ENCODE results near the gene ZBTB7C. TPM values are rescaled to one million over a fixed set of nuclear protein-coding genes. Genes with fewer than 3 reads are reported as not detected.

ZBTB7C gene
- total and polyA plus RNA-seq, 2 of the 4 experiments (the other 2 are of a cell fraction): not detected

DNA sequence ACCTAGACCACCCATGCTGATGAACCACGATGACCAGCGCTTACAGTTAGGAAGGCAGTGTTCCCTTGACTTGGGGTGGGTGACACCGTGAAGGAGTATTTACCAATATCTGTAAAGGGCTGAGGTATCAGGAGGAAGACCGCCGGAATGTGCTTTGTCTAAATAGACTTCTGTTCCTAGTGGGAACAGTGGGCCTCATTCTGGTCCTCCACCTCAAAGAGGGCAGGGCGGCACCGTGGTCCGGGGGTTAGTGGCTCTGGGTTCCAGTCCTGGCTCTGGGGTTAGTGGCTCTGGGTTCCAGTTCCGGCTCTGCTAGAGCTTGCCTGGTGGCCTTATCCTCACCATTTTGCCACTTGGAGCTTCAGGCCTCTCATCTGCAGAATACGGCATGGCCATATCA, 387.2 kb downstream of the ZBTB7C start:
- in situ Hi-C loops (cut with MboI; ENCODE audit: low sequenced_read_pairs): loop anchor here (5.0 kb wide), 1 partner anchor 250 kb away; no protein-coding TSS in a partner anchor
- no peak overlapping the region for H4K8ac ChIP-seq (ENCODE audit: low read depth in 2 of 2, low read length in 2 of 2)
- no peak overlapping the region for H2AK9ac ChIP-seq (replicated peaks; ENCODE audit: low read depth, low read length, poor library complexity)
- no peak overlapping the region for H2AK5ac ChIP-seq (ENCODE audit: low read depth, low read length)
- H3K4me2 ChIP-seq (ENCODE audit: low read depth, low read length): no peak overlapping the region
- H3K23ac ChIP-seq (ENCODE audit: low read depth, low read length): no peak overlapping the region
- no peak overlapping the region for H2AFZ ChIP-seq (replicated peaks; ENCODE audit: low read length, poor library complexity)
- no peak for DNase-seq
- no peak for ATAC-seq (ENCODE audit: low read depth)
- no peak overlapping the region for H3K4me3 ChIP-seq (ENCODE audit: insufficient read depth, low read depth, low read length)
- H3K14ac ChIP-seq (replicated peaks; ENCODE audit: low read depth, low read length): no peak overlapping the region
- no peak overlapping the region for H4K91ac ChIP-seq (ENCODE audit: insufficient read depth, low read depth, low read length)
- whole genome bisulfite sequencing, 2 experiments (ENCODE audit: extremely low coverage in 2 of 2, insufficient read length in 1 of 2): 68% methylated on average over 5 of the region's 10 CpGs; no CpG with 5 or more reads in 1 of the 2 experiments
- CTCF ChIA-PET: no interaction called here
- no peak overlapping the region for H3K9ac ChIP-seq (ENCODE audit: low read depth, low read length)
- H3K9me3 ChIP-seq (ENCODE audit: control insufficient read depth, insufficient read depth, low read length): no peaks in the 10 kb centered on the region
- H2BK5ac ChIP-seq (ENCODE audit: low read depth, low read length, poor library complexity, severe bottlenecking): no peak overlapping the region
- no peaks in the 10 kb centered on the region for H3K9me1 ChIP-seq (ENCODE audit: insufficient read depth, low read length)
- peaks cover 21% of the 10 kb centered on the region for H3K27me3 ChIP-seq (ENCODE audit: control insufficient read depth, insufficient read depth, low read length)
- TF ChIP-seq RCOR1 (IDR thresholded peaks at IDR 0.05; ENCODE audit: insufficient replicate concordance, low read length): no peak
- TF ChIP-seq, protein P1, sequence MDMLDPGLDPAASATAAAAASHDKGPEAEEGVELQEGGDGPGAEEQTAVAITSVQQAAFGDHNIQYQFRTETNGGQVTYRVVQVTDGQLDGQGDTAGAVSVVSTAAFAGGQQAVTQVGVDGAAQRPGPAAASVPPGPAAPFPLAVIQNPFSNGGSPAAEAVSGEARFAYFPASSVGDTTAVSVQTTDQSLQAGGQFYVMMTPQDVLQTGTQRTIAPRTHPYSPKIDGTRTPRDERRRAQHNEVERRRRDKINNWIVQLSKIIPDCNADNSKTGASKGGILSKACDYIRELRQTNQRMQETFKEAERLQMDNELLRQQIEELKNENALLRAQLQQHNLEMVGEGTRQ (IDR thresholded peaks at IDR 0.05; ENCODE audit: low read depth, low read length): no peak
- no peak for TF ChIP-seq MXI1 (IDR thresholded peaks at IDR 0.05; ENCODE audit: borderline replicate concordance, low read depth, low read length)
- TF ChIP-seq BHLHE40 (IDR thresholded peaks at IDR 0.05; ENCODE audit: low read depth, low read length): no peak
- TF ChIP-seq RFX5 (IDR thresholded peaks at IDR 0.05; ENCODE audit: low read depth, low read length): no peak
- no peak for TF ChIP-seq ELK1 (IDR thresholded peaks at IDR 0.05; ENCODE audit: borderline replicate concordance, low read depth, low read length)
- TF ChIP-seq CHD1 (IDR thresholded peaks at IDR 0.05; ENCODE audit: low read depth, low read length): no peak
- no peak for TF ChIP-seq MAZ (IDR thresholded peaks at IDR 0.05; ENCODE audit: borderline replicate concordance, low read depth, low read length)
- TF ChIP-seq SMC3 (IDR thresholded peaks at IDR 0.05; ENCODE audit: low read depth, low read length): no peak
- TF ChIP-seq FOS (IDR thresholded peaks at IDR 0.05; ENCODE audit: low read depth, low read length): no peak
- no peak for TF ChIP-seq CEBPB (IDR thresholded peaks at IDR 0.05; ENCODE audit: low read depth, low read length)
- no peak for TF ChIP-seq MAFK (IDR thresholded peaks at IDR 0.05; ENCODE audit: low read depth, low read length)
- TF ChIP-seq POLR2A (IDR thresholded peaks at IDR 0.05; ENCODE audit: low read depth, low read length): no peak
- H2BK120ac ChIP-seq (ENCODE audit: low read depth, low read length): no peak overlapping the region
- dilution Hi-C loops (cut with HindIII; ENCODE audit: low sequenced_read_pairs, unreplicated experiment): no loop called here
- H4K5ac ChIP-seq (ENCODE audit: low read depth, low read length): no peak overlapping the region
- no peak overlapping the region for H3K27ac ChIP-seq (ENCODE audit: insufficient read depth, low read length)
- H3K18ac ChIP-seq (ENCODE audit: low read depth, low read length): no peak overlapping the region
- POLR2A ChIA-PET (ENCODE audit: unreplicated experiment): no interaction called here
- no peak overlapping the region for H2BK15ac ChIP-seq (ENCODE audit: low read depth, low read length)
- no peaks in the 10 kb centered on the region for H3K4me1 ChIP-seq (ENCODE audit: control insufficient read depth, insufficient read depth, low read length)
- intact Hi-C loops (cut with micrococcal nuclease): loop anchor here (1.0 to 2.0 kb wide), 3 partner anchors 91 to 250 kb away; partner anchors contain the start of gene SMAD2
- H3K36me3 ChIP-seq (ENCODE audit: control insufficient read depth, insufficient read depth, low read length): no peaks in the 10 kb centered on the region
- H3K56ac ChIP-seq (ENCODE audit: extremely low read depth, insufficient read depth, low read length): no peak overlapping the region
- no peak overlapping the region for H3K4ac ChIP-seq (ENCODE audit: low read depth, low read length)
- H2BK20ac ChIP-seq (ENCODE audit: low read depth, low read length): no peak overlapping the region
- H4K20me1 ChIP-seq (ENCODE audit: insufficient read depth, low read length): no peaks in the 10 kb centered on the region
- H3K79me1 ChIP-seq (ENCODE audit: low read depth in 1 of 2, low read length in 2 of 2): no peaks in the 10 kb centered on the region
- BruUV-seq (replicated peaks): no TSS peak
